ENCODE data around the gene RHBDF1. TPM values are rescaled to one million over a fixed set of nuclear protein-coding genes. Genes with fewer than 3 reads are reported as not detected.

Gene RHBDF1
- total and polyA plus RNA-seq, 9 of the 15 experiments (the other 6 are each of a cell fraction or from before 2014, with no cell fraction given) = 1.0 to 8.2 (median 4.2) TPM

GRCh38 chr16:96935-97381 lies 24.5 kb upstream of the RHBDF1 start (continued):
- TF ChIP-seq, protein P1, sequence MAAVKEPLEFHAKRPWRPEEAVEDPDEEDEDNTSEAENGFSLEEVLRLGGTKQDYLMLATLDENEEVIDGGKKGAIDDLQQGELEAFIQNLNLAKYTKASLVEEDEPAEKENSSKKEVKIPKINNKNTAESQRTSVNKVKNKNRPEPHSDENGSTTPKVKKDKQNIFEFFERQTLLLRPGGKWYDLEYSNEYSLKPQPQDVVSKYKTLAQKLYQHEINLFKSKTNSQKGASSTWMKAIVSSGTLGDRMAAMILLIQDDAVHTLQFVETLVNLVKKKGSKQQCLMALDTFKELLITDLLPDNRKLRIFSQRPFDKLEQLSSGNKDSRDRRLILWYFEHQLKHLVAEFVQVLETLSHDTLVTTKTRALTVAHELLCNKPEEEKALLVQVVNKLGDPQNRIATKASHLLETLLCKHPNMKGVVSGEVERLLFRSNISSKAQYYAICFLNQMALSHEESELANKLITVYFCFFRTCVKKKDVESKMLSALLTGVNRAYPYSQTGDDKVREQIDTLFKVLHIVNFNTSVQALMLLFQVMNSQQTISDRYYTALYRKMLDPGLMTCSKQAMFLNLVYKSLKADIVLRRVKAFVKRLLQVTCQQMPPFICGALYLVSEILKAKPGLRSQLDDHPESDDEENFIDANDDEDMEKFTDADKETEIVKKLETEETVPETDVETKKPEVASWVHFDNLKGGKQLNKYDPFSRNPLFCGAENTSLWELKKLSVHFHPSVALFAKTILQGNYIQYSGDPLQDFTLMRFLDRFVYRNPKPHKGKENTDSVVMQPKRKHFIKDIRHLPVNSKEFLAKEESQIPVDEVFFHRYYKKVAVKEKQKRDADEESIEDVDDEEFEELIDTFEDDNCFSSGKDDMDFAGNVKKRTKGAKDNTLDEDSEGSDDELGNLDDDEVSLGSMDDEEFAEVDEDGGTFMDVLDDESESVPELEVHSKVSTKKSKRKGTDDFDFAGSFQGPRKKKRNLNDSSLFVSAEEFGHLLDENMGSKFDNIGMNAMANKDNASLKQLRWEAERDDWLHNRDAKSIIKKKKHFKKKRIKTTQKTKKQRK (IDR thresholded peaks at IDR 0.05; ENCODE audit: borderline replicate concordance, low read depth, low read length) = no peak
- TF ChIP-seq, protein P2, sequence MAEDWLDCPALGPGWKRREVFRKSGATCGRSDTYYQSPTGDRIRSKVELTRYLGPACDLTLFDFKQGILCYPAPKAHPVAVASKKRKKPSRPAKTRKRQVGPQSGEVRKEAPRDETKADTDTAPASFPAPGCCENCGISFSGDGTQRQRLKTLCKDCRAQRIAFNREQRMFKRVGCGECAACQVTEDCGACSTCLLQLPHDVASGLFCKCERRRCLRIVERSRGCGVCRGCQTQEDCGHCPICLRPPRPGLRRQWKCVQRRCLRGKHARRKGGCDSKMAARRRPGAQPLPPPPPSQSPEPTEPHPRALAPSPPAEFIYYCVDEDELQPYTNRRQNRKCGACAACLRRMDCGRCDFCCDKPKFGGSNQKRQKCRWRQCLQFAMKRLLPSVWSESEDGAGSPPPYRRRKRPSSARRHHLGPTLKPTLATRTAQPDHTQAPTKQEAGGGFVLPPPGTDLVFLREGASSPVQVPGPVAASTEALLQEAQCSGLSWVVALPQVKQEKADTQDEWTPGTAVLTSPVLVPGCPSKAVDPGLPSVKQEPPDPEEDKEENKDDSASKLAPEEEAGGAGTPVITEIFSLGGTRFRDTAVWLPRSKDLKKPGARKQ (CRISPR knock-in tag; IDR thresholded peaks at IDR 0.05) = no peak
- TF ChIP-seq SP2 (IDR thresholded peaks at IDR 0.05; ENCODE audit: extremely low read depth, low read depth, low read length, poor library complexity, severe bottlenecking) (no peak), YY1 (IDR thresholded peaks at IDR 0.05; ENCODE audit: borderline replicate concordance in 1 of 3, control insufficient read depth in 1 of 3, extremely low read depth in 1 of 3, insufficient read depth in 3 of 3, insufficient read length in 1 of 3, insufficient replicate concordance in 2 of 3, low read depth in 1 of 3, low read length in 2 of 3) (peak in 2 of 3 experiments; percentile 66 to 76), CHD1 (IDR thresholded peaks at IDR 0.05; ENCODE audit: low read length) (no peak), ZNF583 (CRISPR knock-in tag; IDR thresholded peaks at IDR 0.05) (no peak), MCM7 (IDR thresholded peaks at IDR 0.05) (no peak), HDAC3 (IDR thresholded peaks at IDR 0.05; ENCODE audit: borderline replicate concordance, partially characterized antibody) (no peak), RBM39 (optimal IDR thresholded peaks at IDR 0.05; ENCODE audit: low read depth, low read length) (no peak), ATF6 (CRISPR knock-in tag; IDR thresholded peaks at IDR 0.05) (no peak), RBM15 (IDR thresholded peaks at IDR 0.05; ENCODE audit: insufficient read depth, low read length) (no peak), POLR2G (IDR thresholded peaks at IDR 0.05; ENCODE audit: low read depth, low read length) (peak; percentile 67), ZBTB8A (IDR thresholded peaks at IDR 0.05; ENCODE audit: partially characterized antibody) (no peak), BRF1 (IDR thresholded peaks at IDR 0.05; ENCODE audit: borderline replicate concordance, extremely low read depth, insufficient read length) (no peak), CBX3 (IDR thresholded peaks at IDR 0.05; ENCODE audit: borderline replicate concordance in 1 of 2, low read length in 2 of 2) (peak in 1 of 2 experiments; percentile 87; a peak in 2 of 3 replicates), ZNF12 (CRISPR knock-in tag; IDR thresholded peaks at IDR 0.05) (no peak), CTBP1 (IDR thresholded peaks at IDR 0.05; ENCODE audit: borderline replicate concordance) (peak; percentile 78; the same call in 1 of the 2 replicates)
- TF ChIP-seq, protein P3, sequence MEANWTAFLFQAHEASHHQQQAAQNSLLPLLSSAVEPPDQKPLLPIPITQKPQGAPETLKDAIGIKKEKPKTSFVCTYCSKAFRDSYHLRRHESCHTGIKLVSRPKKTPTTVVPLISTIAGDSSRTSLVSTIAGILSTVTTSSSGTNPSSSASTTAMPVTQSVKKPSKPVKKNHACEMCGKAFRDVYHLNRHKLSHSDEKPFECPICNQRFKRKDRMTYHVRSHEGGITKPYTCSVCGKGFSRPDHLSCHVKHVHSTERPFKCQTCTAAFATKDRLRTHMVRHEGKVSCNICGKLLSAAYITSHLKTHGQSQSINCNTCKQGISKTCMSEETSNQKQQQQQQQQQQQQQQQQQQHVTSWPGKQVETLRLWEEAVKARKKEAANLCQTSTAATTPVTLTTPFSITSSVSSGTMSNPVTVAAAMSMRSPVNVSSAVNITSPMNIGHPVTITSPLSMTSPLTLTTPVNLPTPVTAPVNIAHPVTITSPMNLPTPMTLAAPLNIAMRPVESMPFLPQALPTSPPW (CRISPR knock-in tag; IDR thresholded peaks at IDR 0.05) = peak; percentile 58
